Stomach (tissue), 4 donors: ENCODE data around the gene H2BK1.

Source experiments
- EP300 ChIP-seq: sonication (generic); formaldehyde crosslinking; IDR thresholded peaks from one replicate; pipeline ENCODE4 v1.6.1; 2017; ENCODE audit warnings: antibody characterized with exemption
- POLR2A ChIP-seq, 4 donors: fragments of 450-650 bp; IDR thresholded peaks; one replicate each; pipeline ENCODE4 v1.6.1; 2016; ENCODE audit warnings: antibody characterized with exemption in 4 of 4, control low read depth in 2 of 4, mild to moderate bottlenecking in 1 of 4, moderate library complexity in 1 of 4
- POLR2AphosphoS5 ChIP-seq, 3 donors: sonication (generic); formaldehyde crosslinking; IDR thresholded peaks; one replicate each; pipeline ENCODE4 v1.6.1; 2016; ENCODE audit warnings: antibody characterized with exemption in 3 of 3
- TF ChIP-seq, protein P1 (sequence below), 7 experiments: fragments of 450-650 bp in 4 of 7; fragments of 200-600 bp in 3 of 7; sonication (generic) in 3 of 7; IDR thresholded peaks; one replicate each; pipeline ENCODE4 v1.5.1; 2016 to 2019; ENCODE audit warnings: antibody characterized with exemption in 7 of 7, control low read depth in 2 of 7, mild to moderate bottlenecking in 1 of 7

DNA sequence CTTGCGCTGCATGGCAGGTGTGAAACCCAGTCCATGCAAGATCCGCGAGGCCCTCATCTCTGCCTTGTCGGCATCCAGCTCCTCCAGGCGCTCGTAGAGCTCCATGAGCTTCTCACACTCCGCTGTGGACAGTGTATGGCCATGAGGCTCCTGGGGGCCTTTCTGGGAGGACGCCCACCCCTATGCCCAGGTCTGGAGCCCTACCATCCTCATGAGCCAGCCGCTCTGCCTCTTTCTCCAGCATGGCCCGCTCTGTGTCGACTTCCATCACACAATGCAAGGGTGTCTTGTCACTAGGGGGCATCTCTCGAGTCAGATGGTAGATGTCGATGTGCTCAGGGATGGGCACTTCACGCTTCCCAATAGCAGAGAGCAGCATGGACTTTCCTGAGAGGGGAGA, 13.4 kb upstream of the H2BK1 start:
- TF ChIP-seq, protein P1, sequence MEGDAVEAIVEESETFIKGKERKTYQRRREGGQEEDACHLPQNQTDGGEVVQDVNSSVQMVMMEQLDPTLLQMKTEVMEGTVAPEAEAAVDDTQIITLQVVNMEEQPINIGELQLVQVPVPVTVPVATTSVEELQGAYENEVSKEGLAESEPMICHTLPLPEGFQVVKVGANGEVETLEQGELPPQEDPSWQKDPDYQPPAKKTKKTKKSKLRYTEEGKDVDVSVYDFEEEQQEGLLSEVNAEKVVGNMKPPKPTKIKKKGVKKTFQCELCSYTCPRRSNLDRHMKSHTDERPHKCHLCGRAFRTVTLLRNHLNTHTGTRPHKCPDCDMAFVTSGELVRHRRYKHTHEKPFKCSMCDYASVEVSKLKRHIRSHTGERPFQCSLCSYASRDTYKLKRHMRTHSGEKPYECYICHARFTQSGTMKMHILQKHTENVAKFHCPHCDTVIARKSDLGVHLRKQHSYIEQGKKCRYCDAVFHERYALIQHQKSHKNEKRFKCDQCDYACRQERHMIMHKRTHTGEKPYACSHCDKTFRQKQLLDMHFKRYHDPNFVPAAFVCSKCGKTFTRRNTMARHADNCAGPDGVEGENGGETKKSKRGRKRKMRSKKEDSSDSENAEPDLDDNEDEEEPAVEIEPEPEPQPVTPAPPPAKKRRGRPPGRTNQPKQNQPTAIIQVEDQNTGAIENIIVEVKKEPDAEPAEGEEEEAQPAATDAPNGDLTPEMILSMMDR (IDR thresholded peaks at IDR 0.05), result no peak
- TF ChIP-seq POLR2A (IDR thresholded peaks at IDR 0.05) (no peak), POLR2AphosphoS5 (IDR thresholded peaks at IDR 0.05) (no peak), EP300 (no peak)
